Measurements from ENCODE around the gene RCAN2. TPM values are rescaled to one million over a fixed set of nuclear protein-coding genes. Genes with fewer than 3 reads are reported as not detected.
A peak's percentile ranks its signal among the peaks of the same experiment; 100 is the strongest.

The RCAN2 gene
- total and polyA plus RNA-seq, 9 of the 15 experiments (the other 6 are each of a cell fraction or from before 2014, with no cell fraction given), result 0.04 TPM; not detected in 8

DNA sequence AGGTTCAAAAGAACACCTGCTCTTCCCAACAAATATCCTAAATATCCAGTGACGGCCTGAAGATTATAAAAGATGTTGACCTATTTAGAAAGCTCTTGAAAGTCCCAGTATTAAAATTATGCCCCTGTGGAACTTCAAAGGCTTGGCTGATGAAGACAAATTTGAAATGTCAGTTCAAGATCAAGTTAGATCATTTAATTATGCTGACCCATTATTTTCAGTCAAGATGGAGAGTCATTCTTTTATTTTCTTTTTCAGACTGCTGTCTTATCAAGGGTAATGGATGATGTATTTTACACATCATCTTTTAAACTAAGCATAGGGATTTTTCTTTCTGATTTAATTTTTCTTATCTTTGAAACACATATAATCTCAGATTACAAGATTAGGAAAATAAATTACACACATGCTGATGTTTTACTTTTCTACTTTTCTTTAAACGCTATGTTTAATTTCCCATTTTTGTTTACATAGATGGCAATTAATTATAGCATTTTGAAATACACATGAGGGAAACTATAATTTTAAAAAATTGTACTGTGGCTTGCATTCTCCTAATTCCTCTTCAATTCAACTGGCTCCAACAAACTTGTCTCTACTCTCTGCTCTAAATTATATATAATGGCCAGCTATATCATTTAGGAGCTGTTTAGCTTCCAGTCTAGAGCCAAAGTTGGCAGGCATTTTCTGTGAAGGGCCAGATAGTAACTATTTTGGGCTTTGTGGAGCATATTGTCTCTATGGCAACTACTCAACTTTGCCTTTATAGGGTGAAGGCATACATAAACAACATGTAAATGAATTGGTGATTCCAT is 123.7 kb downstream of the RCAN2 start:
- BruUV-seq (replicated peaks), result no TSS peak
- intact Hi-C loops (cut with micrococcal nuclease), result no loop called here
- H3K4me3 ChIP-seq, result no peak overlapping the region
- POLR2A ChIA-PET, result no interaction called here
- CTCF ChIA-PET (ENCODE audit: low intra/inter-chr PET ratio), result no interaction called here
- H3K27me3 ChIP-seq (ENCODE audit: control insufficient read depth in 2 of 2, insufficient read depth in 2 of 2, low read length in 2 of 2), result no peaks in the 10 kb centered on the region
- H3K9ac ChIP-seq (ENCODE audit: insufficient read depth in 1 of 2, low read depth in 2 of 2, low read length in 2 of 2), result no peak overlapping the region
- no peaks in the 10 kb centered on the region for H3K4me1 ChIP-seq (replicated peaks in 1 of 2; ENCODE audit: control insufficient read depth in 2 of 2, insufficient read depth in 2 of 2, low read length in 2 of 2)
- in situ Hi-C loops (cut with MboI), result no loop called here
- H2AFZ ChIP-seq (ENCODE audit: low read depth, low read length), result no peak overlapping the region
- no peaks in the 10 kb centered on the region for H3K9me1 ChIP-seq (ENCODE audit: control insufficient read depth, insufficient read depth, low read length)
- no peak overlapping the region for H3K4me2 ChIP-seq (ENCODE audit: insufficient read depth, low read length)
- no peaks in the 10 kb centered on the region for H3K9me3 ChIP-seq (replicated peaks; ENCODE audit: control insufficient read depth, insufficient read depth, low read depth, low read length)
- no peak for ATAC-seq
- DNase-seq (ENCODE audit: extremely low read depth in 1 of 4, low spot score in 3 of 4), result no peak
- FAIRE-seq, result no peak
- TF ChIP-seq SMC3 (conservative IDR thresholded peaks at IDR 0.05; ENCODE audit: insufficient read depth, low read depth, low read length) (no peak), MAFF (IDR thresholded peaks at IDR 0.05; ENCODE audit: low read length) (peak; percentile 22; the same call in 1 of the 2 replicates), RBM17 (IDR thresholded peaks at IDR 0.05; ENCODE audit: borderline replicate concordance, low read depth, low read length) (no peak), C11orf30 (IDR thresholded peaks at IDR 0.05; ENCODE audit: low read depth) (0 out of 2 replicates have a peak, but pooled peaks have one; percentile 10), ZNF316 (IDR thresholded peaks at IDR 0.05) (peak; percentile 57; the same call in 1 of the 2 replicates), ZNF384 (IDR thresholded peaks at IDR 0.05; ENCODE audit: low read depth, low read length) (no peak), L3MBTL2 (IDR thresholded peaks at IDR 0.05) (no peak), SP1 (CRISPR knock-in tag; IDR thresholded peaks at IDR 0.05) (no peak), MAFG (tag; conservative IDR thresholded peaks at IDR 0.05) (peak; percentile 15; the same call in 1 of the 2 replicates)
- TF ChIP-seq, protein P1, sequence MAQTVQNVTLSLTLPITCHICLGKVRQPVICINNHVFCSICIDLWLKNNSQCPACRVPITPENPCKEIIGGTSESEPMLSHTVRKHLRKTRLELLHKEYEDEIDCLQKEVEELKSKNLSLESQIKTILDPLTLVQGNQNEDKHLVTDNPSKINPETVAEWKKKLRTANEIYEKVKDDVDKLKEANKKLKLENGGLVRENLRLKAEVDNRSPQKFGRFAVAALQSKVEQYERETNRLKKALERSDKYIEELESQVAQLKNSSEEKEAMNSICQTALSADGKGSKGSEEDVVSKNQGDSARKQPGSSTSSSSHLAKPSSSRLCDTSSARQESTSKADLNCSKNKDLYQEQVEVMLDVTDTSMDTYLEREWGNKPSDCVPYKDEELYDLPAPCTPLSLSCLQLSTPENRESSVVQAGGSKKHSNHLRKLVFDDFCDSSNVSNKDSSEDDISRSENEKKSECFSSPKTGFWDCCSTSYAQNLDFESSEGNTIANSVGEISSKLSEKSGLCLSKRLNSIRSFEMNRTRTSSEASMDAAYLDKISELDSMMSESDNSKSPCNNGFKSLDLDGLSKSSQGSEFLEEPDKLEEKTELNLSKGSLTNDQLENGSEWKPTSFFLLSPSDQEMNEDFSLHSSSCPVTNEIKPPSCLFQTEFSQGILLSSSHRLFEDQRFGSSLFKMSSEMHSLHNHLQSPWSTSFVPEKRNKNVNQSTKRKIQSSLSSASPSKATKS (CRISPR knock-in tag; IDR thresholded peaks at IDR 0.05), result no peak
- TF ChIP-seq, protein P2, sequence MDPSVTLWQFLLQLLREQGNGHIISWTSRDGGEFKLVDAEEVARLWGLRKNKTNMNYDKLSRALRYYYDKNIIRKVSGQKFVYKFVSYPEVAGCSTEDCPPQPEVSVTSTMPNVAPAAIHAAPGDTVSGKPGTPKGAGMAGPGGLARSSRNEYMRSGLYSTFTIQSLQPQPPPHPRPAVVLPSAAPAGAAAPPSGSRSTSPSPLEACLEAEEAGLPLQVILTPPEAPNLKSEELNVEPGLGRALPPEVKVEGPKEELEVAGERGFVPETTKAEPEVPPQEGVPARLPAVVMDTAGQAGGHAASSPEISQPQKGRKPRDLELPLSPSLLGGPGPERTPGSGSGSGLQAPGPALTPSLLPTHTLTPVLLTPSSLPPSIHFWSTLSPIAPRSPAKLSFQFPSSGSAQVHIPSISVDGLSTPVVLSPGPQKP (CRISPR knock-in tag; IDR thresholded peaks at IDR 0.05), result no peak
- H3K27ac ChIP-seq (ENCODE audit: extremely low read depth, low read depth, low read length), result no peak overlapping the region
- H3K36me3 ChIP-seq (ENCODE audit: control insufficient read depth, insufficient read depth, low read length), result no peaks in the 10 kb centered on the region
- no peaks in the 10 kb centered on the region for H3K79me2 ChIP-seq (ENCODE audit: control insufficient read depth, insufficient read depth, low read length)
- no peaks in the 10 kb centered on the region for H4K20me1 ChIP-seq (replicated peaks; ENCODE audit: control insufficient read depth, insufficient read depth, low read length)
- 0% methylated on average over 2 of the region's 2 CpGs for WGBS (ENCODE audit: insufficient coverage, low coverage, missing lambda C conversion rate)

All from K562 (cell line).